H9 (cell line): ENCODE measurements around the gene IMMP2L. TPM values are rescaled to one million over a fixed set of nuclear protein-coding genes. Genes with fewer than 3 reads are reported as not detected.

Experiments used
- DNase-seq: peaks from one replicate; pipeline ENCODE4 v3.0.0-alpha.2; 2017
- H2AFZ ChIP-seq: one replicate; pipeline ENCODE4 v1.6.1; 2013; ENCODE audit warnings: mild to moderate bottlenecking, low read length, control low read depth, moderate library complexity
- H2AK5ac ChIP-seq: 2 replicates; pipeline ENCODE4 v1.6.1; 2013; ENCODE audit warnings: low read length, control low read depth, mixed read lengths; ENCODE audit not compliant: insufficient read length
- H2BK120ac ChIP-seq: one replicate; pipeline ENCODE4 v1.6.1; 2013; ENCODE audit warnings: low read depth, mild to moderate bottlenecking, low read length, control low read depth, inconsistent platforms; ENCODE audit not compliant: poor library complexity, severe bottlenecking
- H2BK12ac ChIP-seq: 2 replicates; pipeline ENCODE4 v1.6.1; 2013; ENCODE audit warnings: low read length, control low read depth, mixed read lengths, low read depth; ENCODE audit not compliant: insufficient read length
- H2BK15ac ChIP-seq: 2 replicates; pipeline ENCODE4 v1.6.1; 2013; ENCODE audit warnings: low read depth, low read length, control low read depth
- H2BK20ac ChIP-seq: one replicate; pipeline ENCODE4 v1.6.1; 2013; ENCODE audit warnings: low read depth, mild to moderate bottlenecking, low read length, control low read depth, inconsistent platforms; ENCODE audit not compliant: poor library complexity, severe bottlenecking
- H2BK5ac ChIP-seq: 2 replicates; pipeline ENCODE4 v1.6.1; 2013; ENCODE audit warnings: low read length, control low read depth, mixed read lengths; ENCODE audit not compliant: insufficient read length
- H3K14ac ChIP-seq: 2 replicates; pipeline ENCODE4 v1.6.1; 2013; ENCODE audit warnings: low read length, control low read depth; ENCODE audit not compliant: insufficient read depth
- H3K18ac ChIP-seq: 2 replicates; pipeline ENCODE4 v1.6.1; 2013; ENCODE audit warnings: low read depth, mild to moderate bottlenecking, mixed read lengths, low read length, control low read depth; ENCODE audit not compliant: insufficient read length
- H3K23ac ChIP-seq: 2 replicates; pipeline ENCODE4 v1.6.1; 2013; ENCODE audit warnings: low read length, control low read depth, mixed read lengths, low read depth; ENCODE audit not compliant: insufficient read length
- H3K23me2 ChIP-seq: 2 replicates; pipeline ENCODE4 v1.6.1; 2013; ENCODE audit warnings: low read depth, mild to moderate bottlenecking, mixed read lengths, low read length, control low read depth; ENCODE audit not compliant: insufficient read length, poor library complexity, severe bottlenecking
- H3K27ac ChIP-seq: 2 replicates; pipeline ENCODE4 v1.5.1; 2013; ENCODE audit warnings: low read length, control low read depth, mixed read lengths, low read depth; ENCODE audit not compliant: insufficient read length
- H3K27me3 ChIP-seq: 2 replicates; pipeline ENCODE4 v1.6.1; 2013; ENCODE audit warnings: low read length, control low read depth, inconsistent platforms; ENCODE audit not compliant: insufficient read depth
- H3K4ac ChIP-seq: 2 replicates; pipeline ENCODE4 v1.6.1; 2013; ENCODE audit warnings: low read depth, mild to moderate bottlenecking, control low read depth, inconsistent platforms, low read length, moderate library complexity
- H3K4me1 ChIP-seq: 2 replicates; pipeline ENCODE4 v1.6.1; 2013; ENCODE audit warnings: low read length, control low read depth, inconsistent platforms; ENCODE audit not compliant: insufficient read depth
- H3K4me2 ChIP-seq: 2 replicates; pipeline ENCODE4 v1.6.1; 2013; ENCODE audit warnings: low read length, control low read depth, mixed read lengths; ENCODE audit not compliant: insufficient read length, insufficient read depth
- H3K56ac ChIP-seq: 2 replicates; pipeline ENCODE4 v1.6.1; 2013; ENCODE audit warnings: low read depth, mild to moderate bottlenecking, mixed read lengths, low read length, control low read depth; ENCODE audit not compliant: insufficient read length
- H3K79me1 ChIP-seq: 2 replicates; pipeline ENCODE4 v1.6.1; 2013; ENCODE audit warnings: low read depth, mild to moderate bottlenecking, moderate library complexity, low read length, control low read depth, inconsistent platforms; ENCODE audit not compliant: insufficient read depth, poor library complexity, severe bottlenecking
- H3K79me2 ChIP-seq: 2 replicates; pipeline ENCODE4 v1.6.1; 2013; ENCODE audit warnings: low read length, control low read depth, inconsistent platforms; ENCODE audit not compliant: insufficient read depth
- H3K9ac ChIP-seq: 2 replicates; pipeline ENCODE4 v1.6.1; 2013; ENCODE audit warnings: low read length, control low read depth, mixed read lengths; ENCODE audit not compliant: insufficient read length; ENCODE audit errors: extremely low read depth
- H3K9me3 ChIP-seq: one replicate; pipeline ENCODE4 v1.6.1; 2013; ENCODE audit warnings: low read depth, low read length, inconsistent platforms; ENCODE audit not compliant: control insufficient read depth
- H3T11ph ChIP-seq: one replicate; pipeline ENCODE4 v1.6.1; 2013; ENCODE audit warnings: mild to moderate bottlenecking, low read length, control low read depth, inconsistent platforms
- H4K20me1 ChIP-seq: one replicate; pipeline ENCODE4 v1.6.1; 2013; ENCODE audit not compliant: control insufficient read depth, insufficient read length, insufficient read depth
- H4K5ac ChIP-seq: 2 replicates; pipeline ENCODE4 v1.6.1; 2013; ENCODE audit warnings: low read depth, mild to moderate bottlenecking, mixed read lengths, low read length, control low read depth; ENCODE audit not compliant: insufficient read length
- H4K8ac ChIP-seq: replicated peaks from 2 replicates; pipeline ENCODE4 v1.6.1; 2013; ENCODE audit warnings: low read length, control low read depth, mixed read lengths, low read depth; ENCODE audit not compliant: insufficient read length
- H4K91ac ChIP-seq: 2 replicates; pipeline ENCODE4 v1.6.1; 2013; ENCODE audit warnings: low read depth, mild to moderate bottlenecking, moderate library complexity, mixed read lengths, low read length, control low read depth; ENCODE audit not compliant: insufficient read length
- H3K27ac Mint-ChIP-seq, 3 experiments: 2 replicates in 2 of 3; 3 replicates in 1 of 3; pipeline ENCODE4 v1.8.0; 2020 to 2021; ENCODE audit warnings: mixed read lengths in 3 of 3, mild to moderate bottlenecking in 1 of 3, moderate library complexity in 1 of 3
- H3K27me3 Mint-ChIP-seq: 2 replicates; pipeline ENCODE4 v1.8.0; 2021; ENCODE audit warnings: low read depth, mild to moderate bottlenecking, moderate library complexity, mixed read lengths
- H3K36me3 Mint-ChIP-seq, 3 experiments: 2 replicates in 2 of 3; 3 replicates in 1 of 3; pipeline ENCODE4 v1.8.0; 2020 to 2021; ENCODE audit warnings: low read depth in 3 of 3, mixed read lengths in 3 of 3; ENCODE audit not compliant: insufficient read depth in 1 of 3
- H3K4me1 Mint-ChIP-seq, 2 experiments: 2 replicates each; pipeline ENCODE4 v1.8.0; 2020; ENCODE audit warnings: mixed read lengths in 2 of 2
- H3K4me3 Mint-ChIP-seq, 2 experiments: 2 replicates in 1 of 2; 3 replicates in 1 of 2; pipeline ENCODE4 v1.8.0; 2020 to 2021; ENCODE audit warnings: mild to moderate bottlenecking in 2 of 2, mixed read lengths in 2 of 2, moderate library complexity in 1 of 2
- H3K9me3 Mint-ChIP-seq, 2 experiments: 2 replicates in 1 of 2; 3 replicates in 1 of 2; pipeline ENCODE4 v1.8.0; 2020; ENCODE audit warnings: mild to moderate bottlenecking in 2 of 2, mixed read lengths in 2 of 2, moderate library complexity in 1 of 2
- CTCF ChIP-seq: fragments of 200-600 bp; sonication (generic); conservative IDR thresholded peaks from 3 replicates; pipeline ENCODE4 v1.8.0; 2021; ENCODE audit warnings: antibody characterized with exemption, mild to moderate bottlenecking
- WGBS: extraction: QIAGEN DNeasy Blood & Tissue Kit; methylation state at CpG from one replicate; pipeline ENCODE4 v1.1.7; 2013; ENCODE audit warnings: missing lambda C conversion rate, low lambda C conversion rate, mixed read lengths; ENCODE audit not compliant: insufficient read length; ENCODE audit errors: extremely low coverage; 5-methylcytosine and 5-hydroxymethylcytosine counted together
- total RNA-seq: library from RNA; stranded (reverse); gene quantifications from 2 replicates; pipeline ENCODE4 v1.2.1, GENCODE V29; 2021

The IMMP2L gene
- total RNA-seq, 1 experiment from 2014 or later = 14.7 TPM

- H3K9me3 Mint-ChIP-seq = no peaks in the 10 kb centered on the region
- no peak overlapping the region for H4K8ac ChIP-seq
- TF ChIP-seq CTCF = no peak
These were observed 449.9 kb downstream of the IMMP2L start for GRCh38 chr7:111112439-111112838.

More at GRCh38 chr7:111112439-111112838, 449.9 kb downstream of the IMMP2L start:
- H3K9ac ChIP-seq = no peak overlapping the region
- H2BK5ac ChIP-seq = no peak overlapping the region
- no peak overlapping the region for H2BK120ac ChIP-seq
- H2BK20ac ChIP-seq = no peak overlapping the region
- H3K4me2 ChIP-seq = no peak overlapping the region
- H3K36me3 Mint-ChIP-seq = no peaks in the 10 kb centered on the region
- H4K5ac ChIP-seq = no peak overlapping the region
- H3K27ac ChIP-seq = no peak overlapping the region
- H3K18ac ChIP-seq = no peak overlapping the region
- no peaks in the 10 kb centered on the region for H3K79me2 ChIP-seq
- no peaks in the 10 kb centered on the region for H3K23me2 ChIP-seq
- H3K27me3 Mint-ChIP-seq = no peaks in the 10 kb centered on the region
- no peaks in the 10 kb centered on the region for H3K4me1 Mint-ChIP-seq
- no peak overlapping the region for H3K4ac ChIP-seq
- H3K27me3 ChIP-seq = no peaks in the 10 kb centered on the region
- no peak overlapping the region for H3K56ac ChIP-seq
- H3K4me1 ChIP-seq = no peaks in the 10 kb centered on the region
- no peak overlapping the region for H3K4me3 Mint-ChIP-seq
- no peaks in the 10 kb centered on the region for H4K20me1 ChIP-seq
- H2AFZ ChIP-seq = no peak overlapping the region
- H3T11ph ChIP-seq = no peak overlapping the region
- no peak overlapping the region for H3K23ac ChIP-seq
- no peaks in the 10 kb centered on the region for H3K79me1 ChIP-seq
- H2BK12ac ChIP-seq = no peak overlapping the region
- H3K9me3 ChIP-seq = no peaks in the 10 kb centered on the region
- no peak overlapping the region for H3K14ac ChIP-seq
- DNase-seq = no peak
- no peak overlapping the region for H3K27ac Mint-ChIP-seq
- H2AK5ac ChIP-seq = no peak overlapping the region
- H2BK15ac ChIP-seq = no peak overlapping the region
- WGBS = no CpG with 5 or more reads among the region's 2 CpGs
- no peak overlapping the region for H4K91ac ChIP-seq
